ENCODE measurements around the gene CEP131.

The CEP131 gene

GRCh38 chr17:81263371-81264181 is 40.8 kb upstream of the CEP131 start:
- DNase-seq (ENCODE audit: low read depth) = no peak
- no peak overlapping the region for H3K4me3 ChIP-seq (ENCODE audit: low read length)
- TF ChIP-seq CTCF (IDR thresholded peaks at IDR 0.05; ENCODE audit: insufficient read depth, low read depth, low read length, missing control alignments) = no peak

DNA sequence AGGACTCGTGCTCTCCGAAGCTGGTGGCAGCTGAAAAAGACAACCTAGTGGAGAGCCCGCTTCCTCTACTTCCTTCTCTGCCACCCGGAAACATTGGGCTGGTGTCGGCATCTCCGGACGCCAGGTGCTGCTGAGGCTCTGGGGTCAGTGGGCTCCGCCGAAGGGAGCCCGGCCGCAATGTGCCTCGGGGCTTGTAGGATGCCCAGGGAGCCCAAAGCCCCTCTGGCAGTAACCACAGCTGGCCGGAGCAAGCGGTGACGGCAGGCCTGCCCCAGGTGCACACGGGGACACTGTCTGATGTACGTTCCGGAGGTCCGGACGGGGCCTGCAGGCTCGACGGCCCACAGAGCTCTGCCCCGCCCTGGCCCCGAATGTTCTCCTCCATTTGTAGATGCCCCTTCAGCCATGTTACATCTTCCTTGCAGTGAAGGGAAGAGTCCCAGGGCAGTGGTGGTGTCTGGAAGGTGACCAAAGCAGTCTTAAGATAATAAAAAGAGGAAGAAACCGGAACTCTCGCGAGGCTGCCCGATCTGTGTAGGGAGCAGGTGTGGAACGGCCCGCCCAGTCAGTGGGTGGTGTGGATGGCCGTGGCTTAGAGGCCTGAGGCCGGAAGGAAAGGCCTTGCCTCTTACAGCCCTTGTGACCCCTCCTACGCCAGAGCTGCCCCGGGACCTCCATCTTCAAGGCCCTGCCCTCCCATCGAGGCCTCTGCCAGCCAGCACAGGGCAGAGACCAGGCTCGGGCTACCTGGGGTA is 39.0 kb upstream of the CEP131 start:
- no peak for DNase-seq (ENCODE audit: low read depth)
- H3K4me3 ChIP-seq (ENCODE audit: low read length) = no peak overlapping the region
- no peak for TF ChIP-seq CTCF (IDR thresholded peaks at IDR 0.05; ENCODE audit: insufficient read depth, low read depth, low read length, missing control alignments)

GRCh38 chr17:81261096-81261495 is 38.3 kb upstream of the CEP131 start:
- no peak overlapping the region for H3K4me3 ChIP-seq (ENCODE audit: low read length)
- TF ChIP-seq CTCF (IDR thresholded peaks at IDR 0.05; ENCODE audit: insufficient read depth, low read depth, low read length, missing control alignments) = no peak
- no peak for DNase-seq (ENCODE audit: low read depth)

GRCh38 chr17:81260641-81261040 is 37.9 kb upstream of the CEP131 start:
- H3K4me3 ChIP-seq (ENCODE audit: low read length) = no peak overlapping the region
- TF ChIP-seq CTCF (IDR thresholded peaks at IDR 0.05; ENCODE audit: insufficient read depth, low read depth, low read length, missing control alignments) = no peak
- DNase-seq (ENCODE audit: low read depth) = no peak

DNA sequence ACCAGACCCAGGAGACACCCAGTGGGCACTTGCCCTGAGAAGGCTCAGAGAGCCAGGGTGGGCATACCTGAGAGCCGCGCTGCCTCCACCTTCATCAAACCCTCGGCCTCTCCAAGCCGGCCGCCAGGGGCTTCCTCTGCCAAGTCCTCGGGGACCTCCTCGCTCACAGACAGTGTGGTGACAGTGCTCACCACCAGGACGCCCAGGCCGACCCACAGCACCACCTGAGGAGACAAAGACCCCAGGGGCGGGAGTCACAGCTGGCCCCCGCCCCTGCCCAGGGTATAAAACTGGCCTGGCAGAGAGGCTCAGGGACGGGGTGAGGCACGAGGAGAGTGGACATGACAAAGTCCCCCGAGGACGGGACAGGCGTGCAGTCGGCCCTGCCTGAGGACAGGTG is 37.4 kb upstream of the CEP131 start:
- TF ChIP-seq CTCF (IDR thresholded peaks at IDR 0.05; ENCODE audit: insufficient read depth, low read depth, low read length, missing control alignments) = no peak
- no peak for DNase-seq (ENCODE audit: low read depth)
- H3K4me3 ChIP-seq (ENCODE audit: low read length) = no peak overlapping the region

GRCh38 chr17:81259058-81259605 is 36.4 kb upstream of the CEP131 start:
- no peak overlapping the region for H3K4me3 ChIP-seq (ENCODE audit: low read length)
- no peak for DNase-seq (ENCODE audit: low read depth)
- TF ChIP-seq CTCF (IDR thresholded peaks at IDR 0.05; ENCODE audit: insufficient read depth, low read depth, low read length, missing control alignments) = no peak

Data from epithelial cell of esophagus (primary cell).